HG03575 (cell line): ENCODE data around the gene DAPP1.

ENCODE experiments used
- ATAC-seq: cut with Tn5 transposase; IDR thresholded peaks from one replicate; pipeline ENCODE4 v1.9.1; 2021; ENCODE audit not compliant: unreplicated experiment, insufficient number of reproducible peaks, low FRiP score; ENCODE audit errors: extremely low read depth

DAPP1 gene

GRCh38 chr4:99885687-99886086, 69.1 kb downstream of the DAPP1 start:
- ATAC-seq: no peak

- ATAC-seq: no peak
These were observed 69.5 kb downstream of the DAPP1 start for GRCh38 chr4:99886146-99886545.

DNA sequence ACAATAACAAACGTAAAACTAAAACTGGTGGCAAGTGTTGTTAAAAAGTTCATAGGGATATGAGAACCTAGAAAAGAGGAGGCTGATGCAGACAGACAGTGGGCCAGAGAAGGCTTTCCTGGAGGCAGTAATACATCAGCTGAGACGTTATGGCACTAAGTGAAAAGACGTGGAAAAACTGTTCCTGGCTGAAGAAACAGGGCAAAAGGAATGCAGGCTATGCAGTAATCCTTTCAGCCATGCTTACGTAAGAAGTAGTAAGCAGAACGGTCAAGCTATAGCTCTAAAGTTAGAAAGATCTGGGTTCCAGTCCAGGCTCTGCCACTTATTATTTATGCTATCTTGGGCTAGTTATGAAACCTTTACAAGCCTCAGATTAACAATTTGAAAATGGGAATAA, 71.2 kb downstream of the DAPP1 start:
- no peak for ATAC-seq

DNA sequence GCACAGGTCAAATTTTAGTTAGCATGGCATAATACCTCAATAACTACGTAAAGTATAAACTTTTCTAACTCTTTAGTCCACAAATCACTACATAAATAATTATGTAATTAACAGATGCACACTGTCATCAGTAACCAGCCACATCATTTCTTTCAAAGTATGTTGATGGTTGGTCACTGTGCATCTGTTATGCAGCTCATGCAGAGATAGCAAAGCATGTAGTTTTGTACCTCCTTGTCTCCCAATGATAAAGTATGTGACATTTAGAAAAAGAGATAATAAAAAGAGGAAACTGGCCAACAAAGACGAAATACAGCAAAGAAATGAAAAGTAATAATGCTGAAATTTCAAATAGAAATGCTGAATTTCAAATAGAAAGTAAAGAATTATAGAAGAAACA, 74.7 kb downstream of the DAPP1 start:
- no peak for ATAC-seq

DNA sequence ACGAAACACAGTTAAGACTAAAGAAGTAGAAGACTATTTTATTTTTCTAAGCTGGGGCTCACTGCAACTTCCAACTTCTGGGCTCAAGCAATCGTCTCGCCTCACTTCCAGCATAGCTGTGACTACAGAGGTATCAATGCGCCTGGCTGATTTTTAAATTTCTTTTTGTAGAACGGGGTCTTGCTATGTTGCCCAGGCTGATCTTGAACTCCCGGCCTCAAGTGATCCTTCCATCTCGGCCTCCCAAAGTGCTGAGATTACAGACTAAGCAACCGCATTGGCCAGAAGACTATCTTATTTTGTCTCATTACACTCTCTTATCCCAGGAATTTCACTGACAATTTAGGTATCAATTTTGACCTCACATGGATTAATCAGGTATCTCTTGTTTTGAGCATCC, 76.4 kb downstream of the DAPP1 start:
- no peak for ATAC-seq

GRCh38 chr4:99893839-99894160, 77.2 kb downstream of the DAPP1 start:
- ATAC-seq: no peak

GRCh38 chr4:99894161-99894997, 77.8 kb downstream of the DAPP1 start, which contains the start of gene LAMTOR3:
Gene LAMTOR3, minus strand, starts transcription at chr4:99894427. Its CDS starts 464 bp downstream, at chr4:99893963.
- ATAC-seq: peak; percentile 94

GRCh38 chr4:99894998-99895397, 78.4 kb downstream of the DAPP1 start:
- ATAC-seq: no peak

GRCh38 chr4:99915449-99915848, 98.8 kb downstream of the DAPP1 start:
- ATAC-seq: no peak

DNA sequence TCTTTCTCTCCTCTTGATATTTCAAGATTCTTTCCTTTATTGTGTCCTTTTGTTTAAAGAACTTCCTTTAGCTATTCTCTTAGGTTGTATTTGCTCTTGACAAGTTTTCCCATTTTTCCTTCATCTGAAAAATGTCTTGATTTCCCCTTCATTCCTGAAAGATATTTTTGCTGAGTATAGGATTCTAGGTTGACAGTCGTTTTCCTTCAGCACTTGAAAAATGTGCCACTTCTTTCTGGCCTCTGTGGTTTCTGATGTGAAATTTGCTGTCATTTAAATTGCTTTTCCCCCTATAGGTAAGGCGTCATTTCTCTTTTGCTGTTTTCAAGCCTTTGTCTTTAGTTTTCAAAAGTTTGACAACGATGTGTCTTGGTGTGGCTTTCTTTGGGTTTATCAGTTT, 100.9 kb downstream of the DAPP1 start:
- ATAC-seq: no peak

- ATAC-seq: no peak
These were observed 102.0 kb downstream of the DAPP1 start for GRCh38 chr4:99918656-99919055.
